Stomach (tissue), 4 donors: ENCODE measurements around the gene APEH.

ENCODE experiments used
- CTCF ChIP-seq, 7 experiments: fragments of 450-650 bp in 4 of 7; fragments of 200-600 bp in 3 of 7; sonication (generic) in 3 of 7; IDR thresholded peaks; one replicate each; pipeline ENCODE4 v1.5.1; 2016 to 2019; ENCODE audit warnings: antibody characterized with exemption in 7 of 7, control low read depth in 2 of 7, mild to moderate bottlenecking in 1 of 7
- POLR2A ChIP-seq, 4 donors: fragments of 450-650 bp; IDR thresholded peaks; one replicate each; pipeline ENCODE4 v1.6.1; 2016; ENCODE audit warnings: antibody characterized with exemption in 4 of 4, control low read depth in 2 of 4, mild to moderate bottlenecking in 1 of 4, moderate library complexity in 1 of 4
- POLR2AphosphoS5 ChIP-seq, 3 donors: sonication (generic); formaldehyde crosslinking; IDR thresholded peaks; one replicate each; pipeline ENCODE4 v1.6.1; 2016; ENCODE audit warnings: antibody characterized with exemption in 3 of 3

GRCh38 chr3:49657208-49657915, 16.8 kb upstream of the APEH start:
- TF ChIP-seq CTCF (IDR thresholded peaks at IDR 0.05) (no peak), POLR2AphosphoS5 (IDR thresholded peaks at IDR 0.05) (no peak), POLR2A (IDR thresholded peaks at IDR 0.05) (no peak)
